ENCODE results near the gene NTN5.

GRCh38 chr19:48681127-48681470, 8.3 kb upstream of the NTN5 start:
- no peak for TF ChIP-seq CTCF (IDR thresholded peaks at IDR 0.05; ENCODE audit: low read depth, low read length, poor library complexity, severe bottlenecking)
- TF ChIP-seq EZH2phosphoT487 (IDR thresholded peaks at IDR 0.05; ENCODE audit: borderline replicate concordance, low read length), result no peak
